H1 (cell line): ENCODE data around the gene STOML1. TPM values are rescaled to one million over a fixed set of nuclear protein-coding genes. Genes with fewer than 3 reads are reported as not detected.

Source experiments
- CTCF ChIA-PET: fragments of 300-600 bp; sonication (Branson Sonifier 250); formaldehyde crosslinking; loops from one replicate; lab custom pipeline; 2021; ENCODE audit not compliant: partially characterized antibody; lab: Charles Lee
- POLR2A ChIA-PET: fragments of 300-600 bp; sonication (Branson Sonifier 250); formaldehyde crosslinking; loops from one replicate; lab custom pipeline; 2021; ENCODE audit warnings: inconsistent platforms; ENCODE audit not compliant: partially characterized antibody; lab: Charles Lee
- DNase-seq, 2 experiments: peaks; one replicate each; pipeline versions ENCODE4 v3.0.0 to v3.0.0-alpha.2; 2010 to 2022; ENCODE audit warnings: low spot score in 2 of 2, low read depth in 1 of 2, mixed read lengths in 1 of 2
- FAIRE-seq: peaks from 2 replicates; lab custom pipeline; 2011; peaks lifted over from hg19 to GRCh38; lab: Jason Lieb, UNC
- H2AFZ ChIP-seq: 2 replicates; pipeline ENCODE4 v1.8.1; 2012; ENCODE audit warnings: low read length, inconsistent platforms
- H2AK5ac ChIP-seq: 2 replicates; pipeline ENCODE4 v1.6.1; 2013; ENCODE audit warnings: low read depth, low read length
- H2BK120ac ChIP-seq: replicated peaks from 2 replicates; pipeline ENCODE3; 2013; ENCODE audit warnings: low read depth, low read length, inconsistent platforms
- H2BK12ac ChIP-seq: 2 replicates; pipeline ENCODE4 v1.6.1; 2013; ENCODE audit warnings: low read depth, low read length
- H2BK15ac ChIP-seq: 2 replicates; pipeline ENCODE4 v1.6.1; 2013; ENCODE audit warnings: low read length
- H2BK20ac ChIP-seq: 2 replicates; pipeline ENCODE4 v1.6.1; 2013; ENCODE audit warnings: low read length
- H2BK5ac ChIP-seq: 2 replicates; pipeline ENCODE4 v1.6.1; 2013; ENCODE audit warnings: low read depth, low read length
- H3K14ac ChIP-seq: 2 replicates; pipeline ENCODE4 v1.6.1; 2013; ENCODE audit warnings: inconsistent platforms; ENCODE audit not compliant: insufficient read length
- H3K18ac ChIP-seq: 2 replicates; pipeline ENCODE4 v1.6.1; 2013; ENCODE audit warnings: low read length; ENCODE audit errors: extremely low read depth
- H3K23ac ChIP-seq: 2 replicates; pipeline ENCODE4 v1.6.1; 2013; ENCODE audit warnings: inconsistent platforms; ENCODE audit not compliant: insufficient read length
- H3K23me2 ChIP-seq: 2 replicates; pipeline ENCODE4 v1.6.1; 2013; ENCODE audit warnings: low read depth, low read length
- H3K27ac ChIP-seq: 2 replicates; pipeline ENCODE4 v1.6.1; 2011; ENCODE audit warnings: low read depth, low read length, inconsistent platforms
- H3K27me3 ChIP-seq, 4 experiments: replicated peaks in 1 of 4; 1 replicate in 1 of 4; 2 replicates in 3 of 4; pipeline versions ENCODE4 v1.6.1 to v1.8.1; 2011 to 2013; ENCODE audit warnings: low read length in 3 of 4, mild to moderate bottlenecking in 3 of 4, inconsistent platforms in 2 of 4, mixed read lengths in 2 of 4, moderate library complexity in 1 of 4; ENCODE audit not compliant: control insufficient read depth in 3 of 4, insufficient read depth in 3 of 4; ENCODE audit errors: extremely low read depth in 1 of 4
- H3K36me3 ChIP-seq, 4 experiments: 2 replicates each; pipeline versions ENCODE4 v1.6.1 to v1.8.1; 2011 to 2013; ENCODE audit warnings: mild to moderate bottlenecking in 4 of 4, low read length in 3 of 4, moderate library complexity in 2 of 4, control low read depth in 1 of 4, inconsistent platforms in 1 of 4; ENCODE audit not compliant: insufficient read depth in 4 of 4, control insufficient read depth in 2 of 4
- H3K4ac ChIP-seq: replicated peaks from 2 replicates; pipeline ENCODE3; 2013; ENCODE audit warnings: low read length, low read depth, mixed read lengths, inconsistent platforms; ENCODE audit not compliant: insufficient read length
- H3K4me1 ChIP-seq, 4 experiments: replicated peaks in 1 of 4; 1 replicate in 1 of 4; 2 replicates in 3 of 4; pipeline versions ENCODE4 v1.6.1 to v1.8.1; 2011 to 2013; ENCODE audit warnings: low read length in 3 of 4, inconsistent platforms in 2 of 4, mixed read lengths in 1 of 4; ENCODE audit not compliant: insufficient read depth in 4 of 4, control insufficient read depth in 3 of 4
- H3K4me2 ChIP-seq, 2 experiments: 2 replicates each; pipeline versions ENCODE4 v1.6.1 to v1.8.1; 2011 to 2013; ENCODE audit warnings: low read depth in 2 of 2, low read length in 2 of 2, control low read depth in 1 of 2, inconsistent platforms in 1 of 2, mild to moderate bottlenecking in 1 of 2; ENCODE audit not compliant: insufficient read depth in 1 of 2
- H3K4me3 ChIP-seq, 4 experiments: fragments of 200-600, 300-600 bp in 1 of 4; sonication (generic), shearing (Covaris generic), sonication (Bioruptor Twin) in 1 of 4; 2 replicates each; pipeline versions ENCODE4 v1.5.1 to v1.8.1; 2011 to 2016; ENCODE audit warnings: low read length in 4 of 4, low read depth in 3 of 4, control low read depth in 2 of 4, inconsistent platforms in 2 of 4, mild to moderate bottlenecking in 2 of 4, mixed read lengths in 1 of 4, moderate library complexity in 1 of 4; ENCODE audit not compliant: insufficient read depth in 2 of 4; ENCODE audit errors: extremely low read depth in 1 of 4
- H3K56ac ChIP-seq: replicated peaks from 2 replicates; pipeline ENCODE3; 2013; ENCODE audit warnings: low read depth, mild to moderate bottlenecking, mixed read lengths, low read length, inconsistent platforms; ENCODE audit not compliant: insufficient read length
- H3K79me1 ChIP-seq: 2 replicates; pipeline ENCODE4 v1.6.1; 2013; ENCODE audit warnings: low read depth, low read length, control low read depth
- H3K79me2 ChIP-seq, 2 experiments: 2 replicates each; pipeline versions ENCODE4 v1.6.1 to v1.8.1; 2012 to 2013; ENCODE audit warnings: low read length in 2 of 2, mild to moderate bottlenecking in 2 of 2, inconsistent platforms in 1 of 2; ENCODE audit not compliant: insufficient read depth in 2 of 2, control insufficient read depth in 1 of 2
- H3K9ac ChIP-seq, 4 experiments: replicated peaks in 1 of 4; 1 replicate in 1 of 4; 2 replicates in 3 of 4; pipeline versions ENCODE4 v1.6.1 to v1.8.1; 2011 to 2013; ENCODE audit warnings: low read depth in 3 of 4, low read length in 3 of 4, control low read depth in 2 of 4, mild to moderate bottlenecking in 2 of 4, moderate library complexity in 2 of 4, inconsistent platforms in 1 of 4; ENCODE audit errors: extremely low read depth in 1 of 4
- H3K9me3 ChIP-seq, 2 experiments: 2 replicates each; pipeline versions ENCODE4 v1.6.1 to v1.8.1; 2012 to 2013; ENCODE audit warnings: mild to moderate bottlenecking in 2 of 2, moderate library complexity in 2 of 2, control low read depth in 1 of 2, inconsistent platforms in 1 of 2, low read depth in 1 of 2, low read length in 1 of 2, mixed read lengths in 1 of 2; ENCODE audit not compliant: insufficient read depth in 2 of 2
- H4K20me1 ChIP-seq, 2 experiments: replicated peaks in 1 of 2; 2 replicates each; pipeline versions ENCODE3 to v1.8.1; 2011 to 2013; ENCODE audit warnings: inconsistent platforms in 2 of 2, low read length in 2 of 2, mild to moderate bottlenecking in 1 of 2; ENCODE audit not compliant: insufficient read depth in 2 of 2, control insufficient read depth in 1 of 2
- H4K5ac ChIP-seq: 2 replicates; pipeline ENCODE4 v1.6.1; 2013; ENCODE audit warnings: low read length, low read depth, mixed read lengths, inconsistent platforms; ENCODE audit not compliant: insufficient read length
- H4K8ac ChIP-seq: 2 replicates; pipeline ENCODE4 v1.8.0; 2013; ENCODE audit warnings: mild to moderate bottlenecking, moderate library complexity, low read length, inconsistent platforms; ENCODE audit not compliant: insufficient read depth; ENCODE audit errors: extremely low read depth
- H4K91ac ChIP-seq: replicated peaks from 2 replicates; pipeline ENCODE3; 2013; ENCODE audit warnings: low read length, mixed read lengths, inconsistent platforms; ENCODE audit not compliant: insufficient read length
- HDAC6 ChIP-seq: IDR thresholded peaks from one replicate; pipeline ENCODE4 v1.7.1; 2012; ENCODE audit warnings: low read depth, mild to moderate bottlenecking, inconsistent platforms, low read length, moderate library complexity
- JUND ChIP-seq: IDR thresholded peaks from 2 replicates; pipeline ENCODE4 v1.6.1; 2011; ENCODE audit warnings: mild to moderate bottlenecking, improper control_type of control experiment, low read length
- MAFK ChIP-seq: IDR thresholded peaks from 2 replicates; pipeline ENCODE4 v1.6.1; 2012; ENCODE audit warnings: low read depth, mild to moderate bottlenecking, improper control_type of control experiment, low read length
- POLR2AphosphoS5 ChIP-seq: IDR thresholded peaks from 2 replicates; pipeline ENCODE4 v1.6.1; 2011; ENCODE audit warnings: low read depth, low read length
- SP1 ChIP-seq: IDR thresholded peaks from 2 replicates; pipeline ENCODE4 v1.6.1; 2011; ENCODE audit warnings: low read depth, low read length
- SRF ChIP-seq: IDR thresholded peaks from 2 replicates; pipeline ENCODE4 v1.6.1; 2011; ENCODE audit warnings: mild to moderate bottlenecking, low read depth, low read length, moderate library complexity
- TEAD4 ChIP-seq: IDR thresholded peaks from 2 replicates; pipeline ENCODE4 v1.6.1; 2012; ENCODE audit warnings: low read depth, low read length, inconsistent platforms, mixed read lengths
- WGBS, 2 experiments: shearing (Covaris generic) in 1 of 2; methylation state at CpG; one replicate each; pipeline versions ENCODE4 v1.1.6 to v1.1.7; 2013 to 2015; ENCODE audit warnings: low lambda C conversion rate in 2 of 2, mixed read lengths in 2 of 2, inconsistent platforms in 1 of 2, low coverage in 1 of 2, missing lambda C conversion rate in 1 of 2; ENCODE audit not compliant: insufficient replicate concordance in 2 of 2, insufficient coverage in 1 of 2, insufficient read length in 1 of 2; ENCODE audit errors: extremely low coverage in 1 of 2, missing lambda C conversion rate in 1 of 2; 5-methylcytosine and 5-hydroxymethylcytosine counted together
- polyA plus RNA-seq, 7 experiments: library from polyadenylated mRNA; depleted of rRNA in 3 of 7; stranded (reverse) in 5 of 7; unstranded in 2 of 7; fragments of >200 nt in 5 of 7; fragments of 200-250 nt in 2 of 7; gene quantifications; 1 replicate in 5 of 7; 2 replicates in 1 of 7; 4 replicates in 1 of 7; pipeline versions ENCODE4 v1.2.1 to v1.2.3, GENCODE V29; 2011 to 2013; ENCODE audit warnings: missing spikeins in 2 of 7, mixed read lengths in 2 of 7
- total RNA-seq: library from RNA; stranded (reverse); fragmentation: NEBNext Ultra II Directional; extraction: Animal tissue kit (Norgen Biotek cat#: 25700); gene quantifications from 2 replicates; pipeline ENCODE4 v1.2.1, GENCODE V29; 2021
- TF ChIP-seq, protein P1 (sequence below): IDR thresholded peaks from 2 replicates; pipeline ENCODE4 v1.6.1; 2011; ENCODE audit warnings: low read depth, mild to moderate bottlenecking, low read length; ENCODE audit not compliant: insufficient read depth

STOML1 gene
- total and polyA plus RNA-seq, 2 of the 8 experiments (the other 6 are each of a cell fraction or from before 2014, with no cell fraction given): 2.6 to 3.2 TPM

DNA sequence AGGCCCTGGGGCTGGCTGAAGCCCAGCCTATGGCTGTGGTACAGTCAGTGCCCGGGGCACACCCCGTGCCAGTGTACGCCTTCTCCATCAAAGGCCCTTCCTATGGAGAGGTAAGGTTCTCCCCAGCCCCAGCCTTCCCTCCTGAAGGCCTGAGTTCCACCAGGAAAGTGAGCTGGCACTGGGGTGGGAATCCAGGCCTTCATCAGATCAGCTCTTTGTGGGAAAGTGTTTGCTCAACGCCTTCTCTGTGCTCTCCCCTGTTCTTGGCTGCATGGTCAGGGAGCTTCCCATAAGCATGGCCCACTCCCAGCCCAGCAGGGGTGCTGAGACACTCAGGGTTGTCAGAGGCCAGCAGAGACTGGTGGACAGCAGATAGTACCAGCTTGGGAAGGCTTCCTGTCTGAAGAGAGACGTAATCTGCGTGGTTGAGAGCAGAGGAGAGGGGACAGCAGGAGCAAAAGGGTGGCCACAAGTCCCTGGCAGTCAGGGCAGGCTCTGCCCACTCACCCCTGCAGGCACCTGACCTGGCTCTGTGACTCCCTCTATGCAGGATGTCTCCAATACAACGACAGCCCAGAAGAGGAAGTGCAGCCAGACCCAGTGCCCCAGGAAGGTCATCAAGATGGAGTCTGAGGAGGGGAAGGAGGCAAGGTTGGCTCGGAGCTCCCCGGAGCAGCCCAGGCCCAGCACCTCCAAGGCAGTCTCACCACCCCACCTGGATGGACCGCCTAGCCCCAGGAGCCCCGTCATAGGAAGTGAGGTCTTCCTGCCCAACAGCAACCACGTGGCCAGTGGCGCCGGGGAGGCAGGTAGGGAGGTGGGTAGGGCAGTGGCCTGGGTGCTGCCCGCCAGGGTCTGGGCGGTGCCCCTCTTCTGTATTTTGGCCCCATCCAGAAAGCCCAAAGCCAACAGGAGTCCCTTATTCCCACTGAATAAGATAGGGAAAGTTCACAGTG, 40.8 kb upstream of the STOML1 start:
- 93% methylated on average over 10 of the region's 16 CpGs; no CpG with 5 or more reads in 1 of the 2 experiments for WGBS, 2 experiments
- DNase-seq (no peak), FAIRE-seq (no peak)
- Histone ChIP-seq H3K36me3 (peaks cover 0 to 4% (median 0%) of the 10 kb centered on the region in 4 experiments; a peak in 3 of 8 replicates), H3K4me2 (no peak overlapping the region), H2BK20ac (no peak overlapping the region), H3K56ac (no peak overlapping the region), H4K91ac (no peak overlapping the region), H4K8ac (peak overlapping the region; percentile 16; the same call in 1 of the 2 replicates), H3K4ac (no peak overlapping the region), H2BK5ac (no peak overlapping the region), H3K4me1 (peaks cover 0 to 7% (median 6%) of the 10 kb centered on the region in 4 experiments; a peak in 4 of 7 replicates), H3K9ac (no peak overlapping the region), H3K4me3 (no peak overlapping the region), H3K27me3 (no peaks in the 10 kb centered on the region), H4K5ac (no peak overlapping the region), H3K9me3 (no peaks in the 10 kb centered on the region), H2AFZ (no peak overlapping the region), H3K79me1 (no peaks in the 10 kb centered on the region), H4K20me1 (peaks cover 0 to 2% of the 10 kb centered on the region in 2 experiments), H3K79me2 (no peaks in the 10 kb centered on the region), H2BK15ac (no peak overlapping the region), H3K27ac (no peak overlapping the region), H3K23ac (no peak overlapping the region), H3K23me2 (no peaks in the 10 kb centered on the region), H2AK5ac (no peak overlapping the region), H2BK12ac (no peak overlapping the region), H2BK120ac (no peak overlapping the region), H3K18ac (no peak overlapping the region), H3K14ac (no peak overlapping the region)
- CTCF ChIA-PET: interaction anchor here (0.8 to 13.0 kb wide), 4 partner anchors 13 to 60 kb away, joined by 3 to 174 read pairs (median 61); partner anchors contain the start of gene PML
- TF ChIP-seq HDAC6: no peak
- no peak for TF ChIP-seq TEAD4
- no peak for TF ChIP-seq POLR2AphosphoS5
- no peak for TF ChIP-seq JUND
- TF ChIP-seq SP1: no peak
- TF ChIP-seq, protein P1, sequence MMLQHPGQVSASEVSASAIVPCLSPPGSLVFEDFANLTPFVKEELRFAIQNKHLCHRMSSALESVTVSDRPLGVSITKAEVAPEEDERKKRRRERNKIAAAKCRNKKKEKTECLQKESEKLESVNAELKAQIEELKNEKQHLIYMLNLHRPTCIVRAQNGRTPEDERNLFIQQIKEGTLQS: no peak
- no peak for TF ChIP-seq MAFK
- no peak for TF ChIP-seq SRF
- POLR2A ChIA-PET: interaction anchor here (1.6 kb wide), 1 partner anchor 50 kb away, joined by 3 read pairs; no protein-coding TSS in a partner anchor
